HG02943 (cell line): ENCODE results near the gene CD4.

ENCODE experiments used
- ATAC-seq: cut with Tn5 transposase; IDR thresholded peaks from one replicate; pipeline ENCODE4 v1.9.1; 2021; ENCODE audit warnings: mild to moderate bottlenecking, low read depth, moderate library complexity; ENCODE audit not compliant: unreplicated experiment

The CD4 gene

DNA sequence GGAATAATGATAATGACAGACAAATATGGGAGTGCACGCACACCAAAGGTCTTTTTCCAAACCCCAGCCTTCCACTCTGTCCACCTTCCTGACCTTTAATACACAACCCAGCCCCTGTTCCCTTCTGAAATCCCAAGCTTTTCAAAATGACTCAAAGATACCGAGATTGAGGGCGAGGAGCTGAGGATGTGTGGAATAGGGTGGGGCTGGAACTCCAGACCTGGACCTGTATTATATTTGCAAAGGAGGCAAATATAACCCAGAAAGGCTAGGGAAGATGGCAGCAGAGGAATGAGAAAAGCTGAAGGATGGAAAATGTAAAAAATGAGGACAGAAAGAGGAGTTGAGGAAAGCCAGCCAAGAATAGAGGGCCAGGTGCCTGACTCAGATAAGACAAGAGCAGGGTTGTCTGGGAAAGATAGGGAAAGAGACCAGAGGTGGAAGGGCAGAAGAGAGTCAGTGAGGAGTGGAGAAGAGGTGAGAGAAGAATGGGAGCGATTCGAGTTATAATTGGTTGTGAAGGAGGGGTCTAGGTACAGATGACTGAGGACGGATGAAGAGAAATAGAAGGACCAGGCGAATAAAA is 24.2 kb upstream of the CD4 start:
- ATAC-seq: no peak

- no peak for ATAC-seq
Measured at GRCh38 chr12:6765634-6766581, 23.4 kb upstream of the CD4 start, which contains the start of gene PTMS. TSS of gene PTMS (plus strand) at chr12:6766363. CDS start at chr12:6766706, 343 bp downstream.

DNA sequence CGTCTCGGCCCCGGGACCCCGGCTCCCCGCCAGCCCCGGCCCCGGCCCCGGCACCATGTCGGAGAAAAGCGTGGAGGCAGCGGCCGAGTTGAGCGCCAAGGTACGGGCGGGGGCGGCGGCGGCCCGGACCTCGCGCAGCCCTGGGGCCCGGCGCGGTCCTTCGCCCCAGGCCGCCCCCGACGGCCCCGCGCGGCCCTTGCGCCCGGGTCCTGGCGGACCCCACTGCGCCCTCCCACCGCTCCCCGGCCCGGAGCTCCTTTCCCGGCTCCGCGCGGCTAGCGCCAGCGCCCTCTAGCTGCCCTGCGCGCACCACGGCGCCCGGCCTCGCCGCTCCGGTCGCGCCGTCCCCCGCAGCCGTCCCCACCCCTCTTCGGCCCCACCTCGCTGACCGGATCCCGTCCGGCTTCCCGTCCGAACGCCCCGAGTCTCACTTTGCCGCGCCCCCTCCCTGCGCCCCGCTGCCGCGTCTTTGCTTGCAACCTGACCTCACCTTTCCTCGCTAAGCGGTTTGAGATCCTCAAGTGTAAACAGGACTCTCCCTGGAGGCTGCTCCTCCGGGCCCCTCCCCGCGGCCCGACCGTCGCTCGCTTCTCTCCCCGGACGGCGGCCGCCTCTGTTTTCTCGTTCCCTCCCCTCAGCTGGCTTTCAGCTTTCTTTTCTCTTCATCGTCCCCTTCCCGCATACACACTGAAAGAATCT is 22.5 kb upstream of the CD4 start:
- no peak for ATAC-seq

- ATAC-seq: no peak
Measured at GRCh38 chr12:6767353-6768319, 21.7 kb upstream of the CD4 start.

DNA sequence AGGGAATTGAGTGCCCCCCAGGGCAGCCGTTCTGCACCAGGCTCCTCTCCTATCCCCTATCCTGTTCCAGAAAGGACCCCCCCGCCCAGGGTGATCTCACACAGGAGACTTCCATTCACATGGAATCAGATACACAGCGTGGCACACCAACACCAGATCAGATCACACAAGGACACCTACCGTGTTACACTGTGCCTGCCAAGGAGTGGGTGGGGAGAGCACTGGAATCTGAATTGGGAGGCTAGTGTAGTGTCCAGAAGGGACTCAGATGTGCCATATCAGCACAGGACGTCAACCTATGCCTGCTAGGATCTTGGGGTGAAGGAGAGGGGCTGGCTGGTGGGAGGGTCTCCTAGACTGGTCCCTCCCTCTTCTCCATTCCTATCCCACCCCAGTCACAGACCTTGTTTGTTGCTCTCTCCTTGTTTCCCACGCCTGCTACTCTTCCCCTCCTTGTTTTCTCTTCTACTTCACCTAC is 20.9 kb upstream of the CD4 start:
- no peak for ATAC-seq

- ATAC-seq: no peak
Measured at GRCh38 chr12:6768990-6769389, 20.3 kb upstream of the CD4 start.

DNA sequence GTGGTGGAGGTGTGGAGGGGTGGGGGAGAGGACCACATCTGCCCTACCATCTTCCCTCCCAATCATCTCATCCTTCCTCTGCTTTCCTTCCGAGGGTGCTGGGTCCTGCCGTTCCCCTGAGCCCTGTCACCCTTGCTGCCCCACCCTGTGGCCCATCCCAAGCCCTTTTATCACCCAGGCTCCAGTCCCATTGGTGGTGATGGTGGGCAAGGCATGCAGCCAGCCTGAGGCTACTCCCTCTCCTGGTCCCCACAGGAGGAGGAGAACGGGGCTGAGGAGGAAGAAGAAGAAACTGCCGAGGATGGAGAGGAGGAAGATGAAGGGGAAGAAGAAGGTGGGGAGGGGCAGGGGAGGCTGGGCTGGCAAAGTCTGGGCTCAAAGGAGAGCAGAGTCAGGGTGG is 19.7 kb upstream of the CD4 start:
- ATAC-seq: no peak

- ATAC-seq: no peak
Measured at GRCh38 chr12:6770094-6770493, 19.2 kb upstream of the CD4 start.

DNA sequence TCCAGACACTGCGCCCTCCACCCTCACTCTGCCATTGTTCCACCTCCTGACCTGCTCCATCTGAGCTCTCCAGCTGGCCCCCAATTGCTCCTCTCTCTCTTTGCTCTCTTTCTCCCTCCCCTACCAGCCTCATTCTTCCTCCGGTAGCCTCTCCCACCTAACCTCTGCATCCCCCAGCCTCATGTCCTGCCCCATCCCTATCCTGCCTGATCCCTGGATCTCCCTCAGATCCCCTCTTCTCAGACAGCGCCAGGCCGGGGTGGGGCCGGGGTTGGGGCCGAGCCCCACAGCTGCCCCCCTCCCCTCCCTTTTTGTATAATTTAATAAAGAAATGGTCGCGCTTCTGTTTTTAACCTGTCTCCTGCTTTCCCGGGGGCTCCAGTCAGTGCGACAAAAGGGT is 18.7 kb upstream of the CD4 start:
- no peak for ATAC-seq

DNA sequence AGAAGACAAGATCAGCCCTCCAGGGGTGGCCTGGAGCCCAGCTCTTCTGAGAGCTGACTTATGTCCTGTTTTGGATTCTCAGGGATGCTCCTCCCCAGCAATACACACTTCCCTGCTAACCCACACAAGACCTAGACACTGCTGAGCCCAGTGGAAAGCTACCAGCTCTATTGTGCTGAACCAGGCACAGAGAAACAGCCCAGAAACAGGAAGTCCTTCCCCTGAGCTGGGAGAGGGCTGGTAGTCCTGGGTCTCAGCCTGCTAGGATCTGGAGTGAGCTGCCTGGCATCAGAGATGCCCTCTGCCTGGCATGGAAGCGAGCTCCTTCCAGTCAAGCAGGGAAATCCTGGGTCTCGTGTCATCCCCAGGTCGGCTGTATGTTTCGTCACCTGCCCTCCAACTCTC is 18.2 kb upstream of the CD4 start:
- ATAC-seq: no peak

DNA sequence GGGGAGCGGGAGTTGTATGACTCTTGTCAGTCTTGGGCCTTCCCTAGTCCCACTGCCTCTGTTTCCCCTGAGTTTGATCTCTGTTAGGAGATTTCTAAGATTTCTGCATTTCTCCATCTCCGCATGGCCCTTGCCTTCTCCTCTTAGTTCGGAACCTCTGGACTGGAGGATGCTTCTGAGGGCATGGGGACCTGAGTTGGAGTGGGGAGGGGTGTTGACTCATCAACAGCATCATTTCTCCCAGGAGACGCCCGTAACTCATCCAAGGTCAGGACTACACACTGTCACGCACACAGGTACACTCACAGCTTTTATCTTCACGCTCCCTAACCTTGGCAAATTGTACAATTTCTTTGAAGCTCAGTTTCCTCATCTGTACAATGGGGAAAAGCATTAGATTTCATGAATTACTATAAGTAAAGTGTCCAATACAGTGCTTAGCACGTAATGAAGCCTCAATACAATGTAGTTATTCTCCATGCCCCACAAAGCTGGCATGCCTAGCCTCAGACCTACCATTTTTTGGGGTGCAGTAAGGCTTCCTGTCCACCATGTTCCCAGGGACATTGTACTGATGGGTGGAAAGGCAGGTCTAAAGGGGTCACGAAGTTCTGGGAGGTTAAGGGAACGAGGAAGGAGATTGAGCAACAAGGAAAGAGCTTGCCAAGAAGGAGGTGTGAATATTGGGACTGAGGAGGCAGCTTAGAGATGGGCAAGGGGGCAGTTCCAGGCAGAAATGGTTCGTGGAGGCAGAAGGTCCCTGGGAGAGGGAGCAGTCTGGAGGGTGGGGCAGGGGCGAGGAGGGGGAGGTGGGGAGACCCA is 17.6 kb upstream of the CD4 start:
- no peak for ATAC-seq

- no peak for ATAC-seq
Measured at GRCh38 chr12:6772331-6772695, 17.0 kb upstream of the CD4 start, which contains the start of gene LAG3. TSS of gene LAG3 (plus strand) at chr12:6772520. CDS start at chr12:6772853, 333 bp downstream.

- ATAC-seq: no peak
Measured at GRCh38 chr12:6772726-6773589, 16.4 kb upstream of the CD4 start.

DNA sequence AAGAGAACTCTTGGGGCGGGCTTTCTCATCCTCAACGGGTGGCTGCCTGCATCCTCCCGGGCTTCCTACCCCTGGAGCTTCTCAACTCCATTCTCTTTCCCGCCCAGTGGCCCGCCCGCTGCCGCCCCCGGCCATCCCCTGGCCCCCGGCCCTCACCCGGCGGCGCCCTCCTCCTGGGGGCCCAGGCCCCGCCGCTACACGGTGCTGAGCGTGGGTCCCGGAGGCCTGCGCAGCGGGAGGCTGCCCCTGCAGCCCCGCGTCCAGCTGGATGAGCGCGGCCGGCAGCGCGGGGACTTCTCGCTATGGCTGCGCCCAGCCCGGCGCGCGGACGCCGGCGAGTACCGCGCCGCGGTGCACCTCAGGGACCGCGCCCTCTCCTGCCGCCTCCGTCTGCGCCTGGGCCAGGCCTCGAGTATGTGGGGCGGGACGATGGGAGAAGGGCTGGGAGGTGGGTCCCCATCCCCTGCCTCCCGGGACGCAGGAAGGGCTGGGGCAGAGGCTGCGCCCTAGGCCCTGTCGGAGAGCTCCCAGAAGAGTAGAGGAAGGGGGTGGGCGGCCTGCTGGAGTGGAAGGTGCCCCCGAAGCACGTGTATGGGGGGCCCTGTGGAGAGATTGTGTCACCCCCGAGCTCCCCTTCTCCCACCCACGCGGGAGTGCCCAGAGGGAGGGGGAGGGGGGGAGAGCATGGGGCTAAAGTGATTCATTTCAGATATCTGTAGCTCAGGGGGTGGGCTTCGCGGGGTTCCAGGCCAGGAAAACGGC is 15.6 kb upstream of the CD4 start:
- ATAC-seq: no peak

GRCh38 chr12:6774499-6775062 is 14.7 kb upstream of the CD4 start:
- no peak for ATAC-seq

GRCh38 chr12:6775185-6776174 is 13.8 kb upstream of the CD4 start:
- ATAC-seq: no peak
